Suprapubic skin (tissue), 4 donors: ENCODE results near the gene RXRB. TPM values are rescaled to one million over a fixed set of nuclear protein-coding genes. Genes with fewer than 3 reads are reported as not detected.
A peak's percentile ranks its signal among the peaks of the same experiment; 100 is the strongest.

ENCODE experiments used
- DNase-seq, 2 donors: peaks; one replicate each; pipeline ENCODE4 v3.0.0-alpha.2; 2019; ENCODE audit warnings: low spot score in 2 of 2
- H3K27ac ChIP-seq: fragments of 200-600 bp; sonication (generic); one replicate; pipeline ENCODE4 v1.5.1; 2019
- H3K27me3 ChIP-seq: fragments of 200-600 bp; sonication (generic); one replicate; pipeline ENCODE4 v1.5.1; 2019
- H3K36me3 ChIP-seq: fragments of 200-600 bp; sonication (generic); one replicate; pipeline ENCODE4 v1.5.1; 2019
- H3K4me1 ChIP-seq: fragments of 200-600 bp; sonication (generic); one replicate; pipeline ENCODE4 v1.5.1; 2019
- H3K4me3 ChIP-seq: fragments of 200-600 bp; sonication (generic); one replicate; pipeline ENCODE4 v1.5.1; 2019; ENCODE audit warnings: mild to moderate bottlenecking
- H3K9me3 ChIP-seq: fragments of 200-600 bp; sonication (generic); one replicate; pipeline ENCODE4 v1.5.1; 2019
- EP300 ChIP-seq: sonication (generic); formaldehyde crosslinking; IDR thresholded peaks from one replicate; pipeline ENCODE4 v1.6.1; 2017; ENCODE audit warnings: antibody characterized with exemption
- POLR2A ChIP-seq, 2 donors: fragments of 450-650 bp; IDR thresholded peaks; one replicate each; pipeline ENCODE4 v1.6.1; 2017; ENCODE audit warnings: antibody characterized with exemption in 2 of 2, mild to moderate bottlenecking in 2 of 2, moderate library complexity in 2 of 2
- POLR2AphosphoS5 ChIP-seq, 3 donors: sonication (generic); formaldehyde crosslinking; IDR thresholded peaks; one replicate each; pipeline ENCODE4 v1.6.1; 2017; ENCODE audit warnings: antibody characterized with exemption in 3 of 3
- WGBS: methylation state at CpG from one replicate; pipeline ENCODE4 v1.1.5; 2018; 5-methylcytosine and 5-hydroxymethylcytosine counted together
- total RNA-seq, 4 donors: library from RNA; depleted of rRNA; stranded (reverse); fragments of >200 nt; gene quantifications; one replicate each; pipeline ENCODE4 v1.1.0, GENCODE V29; 2016
- TF ChIP-seq, protein P1 (sequence below), 2 donors: fragments of 200-600 bp in 1 of 2; fragments of 450-650 bp in 1 of 2; sonication (generic) in 1 of 2; IDR thresholded peaks; one replicate each; pipeline ENCODE4 v1.5.1; 2016 to 2019; ENCODE audit warnings: antibody characterized with exemption in 2 of 2, mild to moderate bottlenecking in 1 of 2, moderate library complexity in 1 of 2

The RXRB gene
- total RNA-seq, 4 donors from 2014 or later: 18.6 to 47.9 (median 26.9) TPM

DNA sequence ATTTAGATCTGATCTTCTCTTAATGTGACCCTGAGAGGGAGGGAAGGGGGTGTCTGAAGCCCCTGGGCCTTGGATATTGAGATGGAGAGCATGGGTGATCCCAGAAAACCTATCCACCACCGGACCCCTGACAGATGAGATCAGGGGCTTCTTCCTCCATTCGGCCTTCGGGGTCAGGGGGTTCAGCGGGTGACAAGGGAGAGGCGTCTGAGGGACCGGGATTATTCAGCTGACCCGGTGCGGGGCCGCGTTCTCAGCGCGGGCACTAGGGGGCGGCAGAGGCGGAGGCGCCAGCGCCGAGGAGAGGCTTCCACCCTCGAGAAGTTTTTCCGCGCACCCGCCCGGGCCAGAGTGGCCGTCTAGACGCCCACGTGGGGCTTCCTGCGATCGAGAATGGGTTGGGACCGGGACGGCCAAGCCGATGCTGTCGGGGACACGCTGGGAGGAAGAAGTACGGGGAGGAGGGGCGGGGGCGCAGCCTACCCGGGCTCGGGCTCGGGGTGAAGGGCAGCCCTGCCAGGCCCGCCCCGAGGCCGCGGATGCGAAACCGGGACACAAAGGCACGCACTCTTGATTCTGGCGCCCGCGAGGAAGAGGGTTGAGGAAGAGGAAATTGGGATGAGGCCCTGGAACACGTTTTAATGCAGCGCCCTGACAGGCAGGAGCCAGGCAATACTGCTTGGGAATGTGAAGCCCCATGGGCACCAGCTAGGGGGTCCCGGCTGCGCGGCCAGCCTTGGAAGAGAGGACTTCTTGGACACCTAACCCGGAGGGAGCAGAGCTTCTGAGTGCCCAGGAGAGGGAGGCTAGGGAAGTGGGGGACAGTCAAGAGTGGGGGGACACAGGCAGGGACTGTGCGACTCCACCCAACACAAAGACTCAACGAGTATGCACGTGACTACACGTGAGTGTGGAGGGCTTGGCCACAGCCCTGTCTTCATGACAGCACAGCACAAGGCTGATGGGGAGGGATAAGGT, 38.8 kb downstream of the RXRB start:
- TF ChIP-seq POLR2A (IDR thresholded peaks at IDR 0.05): no peak
- peak in 1 of 3 donors; percentile 43 for TF ChIP-seq POLR2AphosphoS5 (IDR thresholded peaks at IDR 0.05)
- TF ChIP-seq EP300: no peak
- TF ChIP-seq, protein P1, sequence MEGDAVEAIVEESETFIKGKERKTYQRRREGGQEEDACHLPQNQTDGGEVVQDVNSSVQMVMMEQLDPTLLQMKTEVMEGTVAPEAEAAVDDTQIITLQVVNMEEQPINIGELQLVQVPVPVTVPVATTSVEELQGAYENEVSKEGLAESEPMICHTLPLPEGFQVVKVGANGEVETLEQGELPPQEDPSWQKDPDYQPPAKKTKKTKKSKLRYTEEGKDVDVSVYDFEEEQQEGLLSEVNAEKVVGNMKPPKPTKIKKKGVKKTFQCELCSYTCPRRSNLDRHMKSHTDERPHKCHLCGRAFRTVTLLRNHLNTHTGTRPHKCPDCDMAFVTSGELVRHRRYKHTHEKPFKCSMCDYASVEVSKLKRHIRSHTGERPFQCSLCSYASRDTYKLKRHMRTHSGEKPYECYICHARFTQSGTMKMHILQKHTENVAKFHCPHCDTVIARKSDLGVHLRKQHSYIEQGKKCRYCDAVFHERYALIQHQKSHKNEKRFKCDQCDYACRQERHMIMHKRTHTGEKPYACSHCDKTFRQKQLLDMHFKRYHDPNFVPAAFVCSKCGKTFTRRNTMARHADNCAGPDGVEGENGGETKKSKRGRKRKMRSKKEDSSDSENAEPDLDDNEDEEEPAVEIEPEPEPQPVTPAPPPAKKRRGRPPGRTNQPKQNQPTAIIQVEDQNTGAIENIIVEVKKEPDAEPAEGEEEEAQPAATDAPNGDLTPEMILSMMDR (IDR thresholded peaks at IDR 0.05): peak; percentile 82 to 98
- Histone ChIP-seq H3K36me3 (no peaks in the 10 kb centered on the region), H3K4me1 (peaks cover 20% of the 10 kb centered on the region), H3K27me3 (no peaks in the 10 kb centered on the region), H3K9me3 (no peaks in the 10 kb centered on the region), H3K4me3 (peak overlapping the region; percentile 50), H3K27ac (peak overlapping the region; percentile 12)
- peak; percentile 87 to 93 for DNase-seq
- WGBS: 4% methylated on average over 51 of the region's 58 CpGs

DNA sequence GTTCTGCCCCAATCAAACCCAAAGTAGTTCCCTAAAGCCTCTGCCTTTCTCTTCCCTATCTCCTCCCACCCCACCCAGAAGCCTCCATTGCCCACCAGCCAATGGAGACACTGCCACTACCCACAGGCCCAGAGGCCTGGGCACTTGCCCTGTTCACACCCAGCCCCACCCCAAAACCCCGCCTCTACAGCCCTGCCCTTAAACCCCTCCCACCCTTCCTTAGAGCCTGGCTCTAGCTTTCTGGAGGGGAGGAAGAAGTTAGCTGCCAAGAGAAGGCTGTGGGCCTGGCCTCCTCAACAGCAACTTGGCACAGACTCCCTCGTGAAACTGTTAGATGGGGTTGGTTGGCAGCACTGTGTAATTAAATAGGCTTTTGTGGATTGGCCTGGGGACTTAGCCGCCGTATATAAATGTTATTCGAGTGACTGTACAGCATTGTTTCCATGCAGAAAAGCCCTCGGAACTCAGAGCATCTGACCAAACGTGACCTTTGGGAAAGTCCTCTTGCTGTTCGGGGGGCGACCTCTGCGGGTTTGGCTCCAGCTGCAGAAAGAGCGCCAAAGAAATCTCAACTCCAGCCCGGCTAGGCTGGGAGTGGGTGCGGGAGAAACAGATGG, 39.6 kb downstream of the RXRB start:
- 14% methylated on average over 13 of the region's 13 CpGs for WGBS
- H3K27me3 ChIP-seq: no peaks in the 10 kb centered on the region
- DNase-seq: no peak
- no peak for TF ChIP-seq EP300
- TF ChIP-seq POLR2AphosphoS5 (IDR thresholded peaks at IDR 0.05): no peak
- TF ChIP-seq, protein P1 (IDR thresholded peaks at IDR 0.05): no peak
- no peak for TF ChIP-seq POLR2A (IDR thresholded peaks at IDR 0.05)
- peak overlapping the region; percentile 12 for H3K27ac ChIP-seq
- H3K4me3 ChIP-seq: peak overlapping the region; percentile 50
- H3K9me3 ChIP-seq: no peaks in the 10 kb centered on the region
- H3K36me3 ChIP-seq: no peaks in the 10 kb centered on the region
- H3K4me1 ChIP-seq: peaks cover 20% of the 10 kb centered on the region

DNA sequence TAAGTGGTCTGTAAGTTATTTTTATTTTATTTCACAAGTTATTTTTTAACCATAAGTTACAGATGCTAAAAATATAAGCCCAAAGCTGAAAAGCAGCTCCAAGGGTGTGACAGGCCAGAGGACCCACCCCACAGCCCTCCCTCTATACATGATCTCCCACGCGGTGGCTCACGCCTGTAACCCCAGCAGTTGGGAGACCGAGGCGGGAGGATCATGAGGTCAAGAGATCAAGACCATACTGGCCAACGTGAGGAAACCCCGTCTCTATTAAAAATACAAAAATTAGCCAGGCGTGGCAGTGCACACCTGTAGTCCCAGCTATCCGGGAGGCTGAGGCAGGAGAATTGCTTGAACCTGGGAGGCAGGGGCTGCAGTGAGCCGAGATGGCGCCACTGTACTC, 40.4 kb downstream of the RXRB start:
- DNase-seq: no peak
- no peak overlapping the region for H3K4me3 ChIP-seq
- H3K36me3 ChIP-seq: no peaks in the 10 kb centered on the region
- H3K4me1 ChIP-seq: peaks cover 20% of the 10 kb centered on the region
- no peak overlapping the region for H3K27ac ChIP-seq
- H3K9me3 ChIP-seq: no peaks in the 10 kb centered on the region
- TF ChIP-seq POLR2A (IDR thresholded peaks at IDR 0.05) (no peak), POLR2AphosphoS5 (IDR thresholded peaks at IDR 0.05) (no peak), EP300 (no peak)
- TF ChIP-seq, protein P1 (IDR thresholded peaks at IDR 0.05): no peak
- H3K27me3 ChIP-seq: no peaks in the 10 kb centered on the region
- 92% methylated on average over 11 of the region's 11 CpGs for WGBS

DNA sequence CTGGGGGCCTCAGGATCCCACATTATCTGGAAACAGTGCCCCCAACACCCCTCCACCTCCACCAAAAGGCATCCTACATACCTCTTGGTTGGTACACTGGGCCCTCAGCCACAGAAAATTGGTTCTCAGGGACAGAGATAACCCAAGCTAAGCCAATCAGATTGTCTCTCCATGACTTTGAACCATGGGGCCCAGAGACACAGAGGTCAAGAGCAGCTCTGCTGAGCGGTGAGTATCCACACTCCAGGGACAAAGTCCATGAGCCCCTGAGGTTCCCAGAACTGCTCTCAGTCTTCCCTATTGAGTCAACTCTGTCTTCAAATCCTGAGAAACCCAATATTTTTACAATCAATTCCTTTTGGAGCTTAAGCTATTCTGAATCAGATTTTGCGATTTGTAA, 43.5 kb downstream of the RXRB start:
- TF ChIP-seq EP300 (no peak), POLR2AphosphoS5 (IDR thresholded peaks at IDR 0.05) (no peak), POLR2A (IDR thresholded peaks at IDR 0.05) (no peak)
- TF ChIP-seq, protein P1 (IDR thresholded peaks at IDR 0.05): no peak
- Histone ChIP-seq H3K9me3 (peaks cover under 1% of the 10 kb centered on the region), H3K4me3 (no peak overlapping the region), H3K36me3 (no peaks in the 10 kb centered on the region), H3K27me3 (no peaks in the 10 kb centered on the region), H3K4me1 (peaks cover 14% of the 10 kb centered on the region), H3K27ac (no peak overlapping the region)
- WGBS: 90% methylated on average over 2 of the region's 2 CpGs
- DNase-seq: no peak

DNA sequence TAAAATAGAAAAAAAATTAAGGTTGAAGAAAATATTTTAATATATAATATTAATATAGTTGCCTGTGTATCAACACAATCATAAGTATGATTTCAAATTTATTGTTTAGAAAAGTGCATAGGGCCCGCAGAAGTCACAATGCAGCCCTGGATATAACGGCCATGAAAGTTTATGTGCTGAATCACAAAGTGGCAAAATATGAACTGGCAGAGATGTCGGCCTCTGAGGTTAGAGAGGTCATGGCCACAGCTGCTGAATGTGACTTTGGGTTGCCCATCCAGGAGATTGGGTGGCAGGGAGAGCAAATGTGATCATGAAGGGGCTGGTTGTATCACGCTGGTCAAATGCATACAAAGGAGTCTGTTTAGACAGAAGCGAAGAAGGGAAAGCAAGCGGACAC, 43.9 kb downstream of the RXRB start:
- Histone ChIP-seq H3K4me1 (peaks cover 11% of the 10 kb centered on the region), H3K27me3 (no peaks in the 10 kb centered on the region), H3K9me3 (peaks cover 4% of the 10 kb centered on the region), H3K36me3 (no peaks in the 10 kb centered on the region), H3K27ac (no peak overlapping the region), H3K4me3 (no peak overlapping the region)
- no peak for DNase-seq
- WGBS: 74% methylated on average over 6 of the region's 6 CpGs
- TF ChIP-seq POLR2AphosphoS5 (IDR thresholded peaks at IDR 0.05) (no peak), EP300 (no peak), POLR2A (IDR thresholded peaks at IDR 0.05) (no peak)
- TF ChIP-seq, protein P1 (IDR thresholded peaks at IDR 0.05): no peak
